Retinal pigment epithelial cell (primary cell): ENCODE results near the gene ASB16.

Source experiments
- DNase-seq: peaks from one replicate; pipeline ENCODE4 v3.0.0-alpha.2; 2010; ENCODE audit warnings: low read depth
- H3K4me3 ChIP-seq: 2 replicates; pipeline ENCODE4 v1.5.1; 2011; ENCODE audit warnings: mild to moderate bottlenecking, low read length, control low read depth, moderate library complexity
- TF ChIP-seq, protein P1 (sequence below): conservative IDR thresholded peaks from 2 replicates; pipeline ENCODE4 v1.5.1; 2011; ENCODE audit warnings: low read depth, low read length, control low read depth, inconsistent platforms

The ASB16 gene

DNA sequence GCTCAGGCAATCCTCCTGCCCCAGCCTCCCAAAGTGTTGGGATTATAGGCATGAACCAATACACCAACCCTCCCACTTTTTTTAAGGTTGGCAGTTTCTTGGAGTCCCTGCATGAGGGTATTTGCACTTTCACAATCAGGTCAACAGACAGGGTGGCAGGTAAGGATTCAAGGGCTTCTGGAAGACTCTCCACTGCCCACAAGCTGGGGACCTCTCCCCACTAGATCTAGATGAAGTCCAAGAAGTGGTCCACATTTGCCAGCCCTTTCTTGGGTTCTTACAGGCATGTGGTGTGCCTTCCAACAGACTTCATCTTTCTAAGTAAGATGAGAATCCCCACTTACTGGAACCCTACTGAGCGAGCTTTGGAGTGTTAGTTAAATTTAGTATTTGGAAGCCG lies 3.9 kb downstream of the ASB16 start:
- no peak overlapping the region for H3K4me3 ChIP-seq
- no peak for DNase-seq
- TF ChIP-seq, protein P1, sequence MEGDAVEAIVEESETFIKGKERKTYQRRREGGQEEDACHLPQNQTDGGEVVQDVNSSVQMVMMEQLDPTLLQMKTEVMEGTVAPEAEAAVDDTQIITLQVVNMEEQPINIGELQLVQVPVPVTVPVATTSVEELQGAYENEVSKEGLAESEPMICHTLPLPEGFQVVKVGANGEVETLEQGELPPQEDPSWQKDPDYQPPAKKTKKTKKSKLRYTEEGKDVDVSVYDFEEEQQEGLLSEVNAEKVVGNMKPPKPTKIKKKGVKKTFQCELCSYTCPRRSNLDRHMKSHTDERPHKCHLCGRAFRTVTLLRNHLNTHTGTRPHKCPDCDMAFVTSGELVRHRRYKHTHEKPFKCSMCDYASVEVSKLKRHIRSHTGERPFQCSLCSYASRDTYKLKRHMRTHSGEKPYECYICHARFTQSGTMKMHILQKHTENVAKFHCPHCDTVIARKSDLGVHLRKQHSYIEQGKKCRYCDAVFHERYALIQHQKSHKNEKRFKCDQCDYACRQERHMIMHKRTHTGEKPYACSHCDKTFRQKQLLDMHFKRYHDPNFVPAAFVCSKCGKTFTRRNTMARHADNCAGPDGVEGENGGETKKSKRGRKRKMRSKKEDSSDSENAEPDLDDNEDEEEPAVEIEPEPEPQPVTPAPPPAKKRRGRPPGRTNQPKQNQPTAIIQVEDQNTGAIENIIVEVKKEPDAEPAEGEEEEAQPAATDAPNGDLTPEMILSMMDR, result no peak

DNA sequence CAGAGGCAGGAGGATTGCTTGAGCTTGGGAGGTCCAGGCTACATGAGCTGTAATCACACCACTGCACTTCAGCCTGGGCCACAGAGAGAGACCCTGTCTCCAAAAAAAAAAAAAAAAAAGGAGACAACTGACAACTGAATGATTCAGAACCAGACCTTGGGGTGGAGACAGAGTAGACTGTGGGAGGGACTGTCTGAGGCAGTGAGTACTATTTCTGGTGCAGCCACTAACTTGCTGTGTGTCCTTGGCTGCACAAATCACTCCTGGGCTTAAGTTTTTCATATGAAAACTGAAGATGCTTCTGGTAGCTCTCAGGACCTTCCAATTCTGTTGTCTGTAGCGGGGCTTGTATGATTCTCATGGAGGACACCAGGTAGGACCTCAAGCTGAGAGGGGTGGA lies 5.8 kb downstream of the ASB16 start:
- H3K4me3 ChIP-seq, result no peak overlapping the region
- TF ChIP-seq, protein P1, result no peak
- no peak for DNase-seq

DNA sequence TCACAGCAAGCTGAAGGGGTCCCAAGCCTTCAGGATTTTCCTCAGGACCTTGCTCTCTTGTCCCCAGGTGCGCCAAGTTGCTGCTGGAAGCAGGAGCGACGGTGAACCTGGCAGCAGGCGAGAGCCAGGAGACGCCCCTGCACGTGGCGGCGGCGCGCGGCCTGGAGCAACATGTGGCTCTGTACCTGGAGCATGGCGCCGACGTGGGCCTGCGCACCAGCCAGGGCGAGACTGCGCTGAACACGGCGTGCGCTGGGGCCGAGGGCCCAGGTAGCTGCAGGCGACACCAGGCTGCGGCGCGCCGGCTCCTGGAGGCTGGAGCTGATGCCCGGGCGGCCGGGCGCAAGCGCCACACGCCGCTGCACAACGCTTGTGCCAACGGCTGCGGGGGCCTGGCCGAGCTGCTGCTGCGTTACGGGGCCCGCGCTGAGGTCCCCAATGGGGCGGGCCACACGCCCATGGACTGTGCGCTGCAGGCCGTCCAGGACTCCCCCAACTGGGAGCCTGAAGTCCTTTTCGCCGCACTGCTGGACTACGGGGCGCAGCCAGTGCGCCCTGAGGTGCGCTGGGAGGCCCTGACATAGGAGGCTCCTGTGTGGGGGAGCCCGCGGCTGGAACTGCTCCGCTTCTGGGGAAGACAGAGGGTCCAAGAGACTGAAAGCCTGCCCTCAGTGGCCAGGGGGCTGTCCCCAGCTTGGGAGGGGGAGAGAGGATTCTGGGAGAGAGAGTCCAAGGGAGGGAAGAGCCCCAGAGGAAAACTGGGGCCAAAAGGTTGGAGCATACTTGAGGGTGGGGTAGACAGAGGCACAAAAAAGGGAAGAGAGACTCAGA lies 6.4 kb downstream of the ASB16 start:
- no peak overlapping the region for H3K4me3 ChIP-seq
- DNase-seq, result no peak
- TF ChIP-seq, protein P1, result no peak

GRCh38 chr17:44177640-44178039 lies 7.1 kb downstream of the ASB16 start:
- TF ChIP-seq, protein P1, result no peak
- H3K4me3 ChIP-seq, result no peak overlapping the region
- no peak for DNase-seq

- TF ChIP-seq, protein P1, result no peak
- DNase-seq, result no peak
- no peak overlapping the region for H3K4me3 ChIP-seq
These were observed 7.6 kb downstream of the ASB16 start for GRCh38 chr17:44178133-44178532.

GRCh38 chr17:44183024-44183423 lies 12.5 kb downstream of the ASB16 start:
- TF ChIP-seq, protein P1, result no peak
- DNase-seq, result no peak
- no peak overlapping the region for H3K4me3 ChIP-seq

DNA sequence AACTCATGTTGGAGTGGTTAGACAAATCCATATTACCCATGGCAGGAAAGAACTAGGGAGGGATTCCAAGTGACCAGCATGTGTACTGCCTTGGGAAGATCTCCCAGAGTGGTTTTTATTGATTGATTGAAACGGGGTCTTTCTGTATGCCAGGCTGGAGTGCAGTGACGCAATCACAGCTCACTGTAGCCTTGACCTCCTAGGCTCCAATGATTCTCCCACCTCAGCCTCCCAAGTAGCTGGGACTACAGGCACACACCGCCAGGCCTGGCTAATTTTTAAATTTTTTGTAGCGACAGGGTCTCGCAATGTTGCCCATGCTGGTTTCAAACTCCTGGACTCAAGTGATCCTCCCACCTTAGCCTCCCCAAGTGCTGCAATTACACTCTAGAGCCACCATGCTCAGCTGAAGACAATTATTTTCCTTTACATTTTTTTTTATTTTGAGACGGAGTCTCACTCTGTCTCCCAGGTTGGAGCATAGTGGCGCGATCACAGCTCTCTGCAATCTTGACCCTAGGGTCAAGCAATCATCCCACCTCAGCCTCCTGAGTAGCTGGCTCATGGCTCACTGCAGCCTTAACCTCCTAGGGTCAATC lies 13.8 kb downstream of the ASB16 start:
- TF ChIP-seq, protein P1, result no peak
- no peak overlapping the region for H3K4me3 ChIP-seq

More for the DNA sequence above, 13.8 kb downstream of the ASB16 start:
- DNase-seq, result no peak
